ENCODE data around the gene PROB1. TPM values are rescaled to one million over a fixed set of nuclear protein-coding genes. Genes with fewer than 3 reads are reported as not detected.

Gene PROB1
- polyA plus RNA-seq, 1 of the 3 experiments (the other 2 are of a cell fraction): 0.44 TPM

- CTCF ChIA-PET: interaction anchor here (0.6 to 6.3 kb wide), 3 partner anchors 12 to 47 kb away, joined by 3 to 29 read pairs (median 6); partner anchors contain the start of gene SPATA24
- Histone ChIP-seq H3K27me3 (ENCODE audit: insufficient read depth) (peaks cover 12% of the 10 kb centered on the region; the same call in 1 of the 2 replicates), H2AFZ (ENCODE audit: low read depth) (no peak overlapping the region), H3K9me3 (no peaks in the 10 kb centered on the region), H3K79me2 (ENCODE audit: insufficient read depth) (no peaks in the 10 kb centered on the region), H3K27ac (ENCODE audit: low read depth in 2 of 2, low read length in 1 of 2) (no peak overlapping the region), H3K9ac (no peak overlapping the region), H3K4me2 (no peak overlapping the region), H3K4me1 (ENCODE audit: control insufficient read depth in 1 of 2, insufficient read depth in 2 of 2, low read depth in 1 of 2, low read length in 1 of 2) (peaks cover 0 to 3% of the 10 kb centered on the region in 2 experiments; a peak in 1 of 4 replicates), H4K20me1 (ENCODE audit: insufficient read depth) (no peaks in the 10 kb centered on the region), H3K4me3 (ENCODE audit: low read depth in 2 of 2, low read length in 1 of 2) (no peak overlapping the region), H3F3A (replicated peaks; ENCODE audit: insufficient read depth) (no peaks in the 10 kb centered on the region), H3K36me3 (replicated peaks in 1 of 2; ENCODE audit: control insufficient read depth in 1 of 2, insufficient read depth in 2 of 2, low read length in 1 of 2) (no peaks in the 10 kb centered on the region), H3K9me2 (no peaks in the 10 kb centered on the region)
- DNase-seq: no peak
- 86% methylated on average over 8 of the region's 10 CpGs for WGBS (ENCODE audit: low lambda C conversion rate)
- POLR2A ChIA-PET: no interaction called here
- TF ChIP-seq TCF12 (IDR thresholded peaks at IDR 0.05): no peak
- TF ChIP-seq RXRA (IDR thresholded peaks at IDR 0.05; ENCODE audit: borderline replicate concordance, low read depth): no peak
- no peak for TF ChIP-seq MXI1 (IDR thresholded peaks at IDR 0.05; ENCODE audit: low read depth, low read length)
These were observed 4.0 kb downstream of the PROB1 start for GRCh38 chr5:139390639-139391569.

DNA sequence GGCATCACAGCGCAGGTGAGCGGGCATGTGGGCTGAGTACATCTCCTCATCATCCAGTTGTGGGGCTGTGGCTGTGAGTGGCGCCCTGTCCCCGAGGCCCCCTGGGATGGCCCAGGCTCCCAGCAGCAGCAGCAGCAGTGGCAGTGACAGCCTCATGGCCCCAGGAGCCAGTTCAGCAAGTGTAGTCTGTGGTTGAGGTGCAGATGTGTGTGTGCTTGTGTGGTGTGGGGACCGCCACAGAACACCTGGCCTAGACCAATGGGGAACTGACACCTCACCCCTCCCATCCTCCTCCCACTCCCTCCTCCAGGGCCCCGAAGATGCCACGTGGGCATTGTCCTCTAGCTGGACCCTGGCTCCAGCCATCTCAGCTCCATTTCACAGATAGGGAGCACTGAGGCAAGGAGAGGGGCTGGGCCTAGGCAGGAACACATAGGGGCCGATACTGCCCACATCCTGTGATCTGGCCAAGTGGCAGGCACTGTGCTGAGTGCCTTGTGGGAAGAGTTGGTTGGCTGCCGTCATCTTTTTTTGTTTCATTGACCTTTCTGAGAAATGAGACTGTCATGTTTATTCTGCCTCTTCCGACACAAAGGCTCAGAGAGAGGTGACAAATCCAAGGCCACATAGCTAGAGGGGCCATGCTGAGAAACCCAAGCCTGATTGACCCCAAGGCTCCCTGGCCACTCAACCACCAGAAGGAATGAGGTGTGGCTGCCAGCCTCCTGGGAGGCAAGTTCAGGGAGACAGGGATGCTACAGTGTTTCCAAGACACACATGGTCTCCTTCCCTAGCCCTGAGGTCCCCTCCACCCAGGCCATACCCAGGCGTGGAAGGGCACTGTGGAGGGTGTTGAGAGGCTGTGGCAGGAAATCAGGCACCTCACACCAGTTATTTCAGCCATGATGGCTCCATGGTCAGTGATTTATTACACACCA is 4.9 kb downstream of the PROB1 start, which contains the start of gene MZB1:
TSS of gene MZB1 (minus strand) at position 213 of the 938 bp plus-strand sequence. CDS start at position 156, 57 bp downstream.
- TF ChIP-seq YY1 (IDR thresholded peaks at IDR 0.05; ENCODE audit: low read depth) (no peak), USF2 (IDR thresholded peaks at IDR 0.05; ENCODE audit: borderline replicate concordance, low read depth, low read length) (no peak)
- CTCF ChIA-PET: interaction anchor here (0.6 to 6.3 kb wide), 2 partner anchors 13 to 48 kb away, joined by 3 to 29 read pairs; partner anchors contain the start of gene SPATA24
- no peaks in the 10 kb centered on the region for H3K9me2 ChIP-seq
- no peak within 1 kb of the TSS for H3K4me2 ChIP-seq
- no peaks in the 10 kb centered on the region for H3K79me2 ChIP-seq (ENCODE audit: insufficient read depth)
- H3K27ac ChIP-seq (ENCODE audit: low read depth in 2 of 2, low read length in 1 of 2): no peak within 1 kb of the TSS
- H3K36me3 ChIP-seq (replicated peaks in 1 of 2; ENCODE audit: control insufficient read depth in 1 of 2, insufficient read depth in 2 of 2, low read length in 1 of 2): no peaks in the 10 kb centered on the region
- H3K4me3 ChIP-seq (ENCODE audit: low read depth in 2 of 2, low read length in 1 of 2): no peak within 1 kb of the TSS
- H3K4me1 ChIP-seq (ENCODE audit: control insufficient read depth in 1 of 2, insufficient read depth in 2 of 2, low read depth in 1 of 2, low read length in 1 of 2): peaks cover 0 to 3% of the 10 kb centered on the region in 2 experiments; a peak in 1 of 4 replicates
- H3F3A ChIP-seq (replicated peaks; ENCODE audit: insufficient read depth): no peaks in the 10 kb centered on the region
- no peak for DNase-seq
- no peak within 1 kb of the TSS for H2AFZ ChIP-seq (ENCODE audit: low read depth)
- peaks cover 12% of the 10 kb centered on the region; the same call in 1 of the 2 replicates for H3K27me3 ChIP-seq (ENCODE audit: insufficient read depth)
- POLR2A ChIA-PET: no interaction called here
- no peaks in the 10 kb centered on the region for H4K20me1 ChIP-seq (ENCODE audit: insufficient read depth)
- H3K9ac ChIP-seq: no peak within 1 kb of the TSS
- no peaks in the 10 kb centered on the region for H3K9me3 ChIP-seq
- WGBS (ENCODE audit: low lambda C conversion rate): 93% methylated on average over 9 of the region's 11 CpGs

Data from SK-N-SH (cell line).